OCI-LY1 (cell line): Measurements from ENCODE around the gene MEGF8.

ENCODE experiments used
- H2AFZ ChIP-seq: fragments of 200-600 bp; sonication (generic), shearing (Covaris generic); 2 replicates; pipeline ENCODE4 v1.6.0; 2014; ENCODE audit warnings: antibody characterized with exemption, mild to moderate bottlenecking, low read length
- H3F3A ChIP-seq: fragments of 200-600 bp; sonication (generic), shearing (Covaris generic); 2 replicates; pipeline ENCODE4 v1.6.0; 2014; ENCODE audit warnings: mild to moderate bottlenecking, antibody characterized with exemption, low read length, moderate library complexity; ENCODE audit not compliant: insufficient read depth
- H3K27ac ChIP-seq: fragments of 200-600 bp; sonication (generic); 2 replicates; pipeline ENCODE4 v1.5.1; 2014; ENCODE audit warnings: low read length, mixed run types, mild to moderate bottlenecking, low read depth; ENCODE audit not compliant: poor library complexity, severe bottlenecking
- H3K27me3 ChIP-seq: fragments of 200-600 bp; sonication (generic); 2 replicates; pipeline ENCODE4 v1.6.0; 2014; ENCODE audit warnings: antibody characterized with exemption, mild to moderate bottlenecking, low read length, moderate library complexity; ENCODE audit not compliant: insufficient read depth
- H3K36me3 ChIP-seq: fragments of 200-600 bp; sonication (generic); 2 replicates; pipeline ENCODE4 v1.6.1; 2014; ENCODE audit warnings: mild to moderate bottlenecking, antibody characterized with exemption, low read length, moderate library complexity, mixed read lengths; ENCODE audit not compliant: insufficient read depth
- H3K4me1 ChIP-seq: fragments of 200-600 bp; sonication (generic); 2 replicates; pipeline ENCODE4 v1.5.1; 2014; ENCODE audit warnings: mild to moderate bottlenecking, low read length, moderate library complexity; ENCODE audit not compliant: insufficient read depth, severe bottlenecking
- H3K4me2 ChIP-seq: fragments of 200-600 bp; sonication (generic), shearing (Covaris generic); 2 replicates; pipeline ENCODE4 v1.6.1; 2014; ENCODE audit warnings: low read length
- H3K4me3 ChIP-seq: fragments of 200-600 bp; sonication (generic); 2 replicates; pipeline ENCODE4 v1.5.1; 2014; ENCODE audit warnings: low read length, low read depth, mild to moderate bottlenecking, mixed read lengths; ENCODE audit not compliant: poor library complexity, severe bottlenecking
- H3K79me2 ChIP-seq: fragments of 200-600 bp; shearing (Covaris generic); 2 replicates; pipeline ENCODE4 v1.6.1; 2016; ENCODE audit warnings: mixed run types, low read length, mixed read lengths; ENCODE audit not compliant: insufficient read depth
- H3K9ac ChIP-seq: fragments of 200-600 bp; sonication (generic), shearing (Covaris generic); 2 replicates; pipeline ENCODE4 v1.6.1; 2014; ENCODE audit warnings: mild to moderate bottlenecking, low read length, mixed read lengths
- H3K9me2 ChIP-seq: fragments of 200-600 bp; sonication (generic), shearing (Covaris generic); 2 replicates; pipeline ENCODE4 v1.6.1; 2014; ENCODE audit warnings: low read depth, mild to moderate bottlenecking, low read length, mixed read lengths
- H3K9me3 ChIP-seq: fragments of 200-600 bp; shearing (Covaris generic); 2 replicates; pipeline ENCODE4 v1.6.1; 2014; ENCODE audit warnings: low read length, mixed read lengths
- H4K20me1 ChIP-seq: fragments of 200-600 bp; sonication (generic), shearing (Covaris generic); 2 replicates; pipeline ENCODE4 v1.6.0; 2016; ENCODE audit warnings: mild to moderate bottlenecking, low read length; ENCODE audit not compliant: insufficient read depth
- EZH2 ChIP-seq: fragments of 200-600 bp; sonication (generic), shearing (Covaris generic); IDR thresholded peaks from 2 replicates; pipeline ENCODE4 v1.8.0; 2017; ENCODE audit warnings: borderline replicate concordance, mixed run types, mild to moderate bottlenecking, antibody characterized with exemption, low read length, moderate library complexity, mixed read lengths
- TF ChIP-seq, protein P1 (sequence below): fragments of 200-600 bp; sonication (generic), shearing (Covaris generic); IDR thresholded peaks from 2 replicates; pipeline ENCODE4 v1.5.1; 2017; ENCODE audit warnings: mild to moderate bottlenecking, antibody characterized with exemption, low read length, moderate library complexity, mixed read lengths

MEGF8 gene

GRCh38 chr19:42306646-42307045 lies 18.8 kb upstream of the MEGF8 start:
- H3K9me2 ChIP-seq, result no peaks in the 10 kb centered on the region
- H3K27ac ChIP-seq, result no peak overlapping the region
- no peak overlapping the region for H2AFZ ChIP-seq
- TF ChIP-seq, protein P1, sequence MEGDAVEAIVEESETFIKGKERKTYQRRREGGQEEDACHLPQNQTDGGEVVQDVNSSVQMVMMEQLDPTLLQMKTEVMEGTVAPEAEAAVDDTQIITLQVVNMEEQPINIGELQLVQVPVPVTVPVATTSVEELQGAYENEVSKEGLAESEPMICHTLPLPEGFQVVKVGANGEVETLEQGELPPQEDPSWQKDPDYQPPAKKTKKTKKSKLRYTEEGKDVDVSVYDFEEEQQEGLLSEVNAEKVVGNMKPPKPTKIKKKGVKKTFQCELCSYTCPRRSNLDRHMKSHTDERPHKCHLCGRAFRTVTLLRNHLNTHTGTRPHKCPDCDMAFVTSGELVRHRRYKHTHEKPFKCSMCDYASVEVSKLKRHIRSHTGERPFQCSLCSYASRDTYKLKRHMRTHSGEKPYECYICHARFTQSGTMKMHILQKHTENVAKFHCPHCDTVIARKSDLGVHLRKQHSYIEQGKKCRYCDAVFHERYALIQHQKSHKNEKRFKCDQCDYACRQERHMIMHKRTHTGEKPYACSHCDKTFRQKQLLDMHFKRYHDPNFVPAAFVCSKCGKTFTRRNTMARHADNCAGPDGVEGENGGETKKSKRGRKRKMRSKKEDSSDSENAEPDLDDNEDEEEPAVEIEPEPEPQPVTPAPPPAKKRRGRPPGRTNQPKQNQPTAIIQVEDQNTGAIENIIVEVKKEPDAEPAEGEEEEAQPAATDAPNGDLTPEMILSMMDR, result no peak
- TF ChIP-seq EZH2, result no peak
- no peaks in the 10 kb centered on the region; the same call in 1 of the 2 replicates for H3K36me3 ChIP-seq
- H3K27me3 ChIP-seq, result no peaks in the 10 kb centered on the region
- no peaks in the 10 kb centered on the region for H3K9me3 ChIP-seq
- H3K4me2 ChIP-seq, result no peak overlapping the region
- H3K4me1 ChIP-seq, result peaks cover 9% of the 10 kb centered on the region
- no peaks in the 10 kb centered on the region for H3F3A ChIP-seq
- no peaks in the 10 kb centered on the region for H3K79me2 ChIP-seq
- H3K9ac ChIP-seq, result no peak overlapping the region
- no peaks in the 10 kb centered on the region for H4K20me1 ChIP-seq
- no peak overlapping the region for H3K4me3 ChIP-seq

- TF ChIP-seq EZH2, result no peak
- TF ChIP-seq, protein P1, result no peak
- H3K9me3 ChIP-seq, result no peaks in the 10 kb centered on the region
- H3K9ac ChIP-seq, result no peak overlapping the region
- H4K20me1 ChIP-seq, result no peaks in the 10 kb centered on the region
- H3K79me2 ChIP-seq, result no peaks in the 10 kb centered on the region
- no peaks in the 10 kb centered on the region for H3K9me2 ChIP-seq
- H3K27ac ChIP-seq, result no peak overlapping the region
- H3K27me3 ChIP-seq, result no peaks in the 10 kb centered on the region
- H3F3A ChIP-seq, result no peaks in the 10 kb centered on the region
- H3K4me3 ChIP-seq, result no peak overlapping the region
- H3K36me3 ChIP-seq, result no peaks in the 10 kb centered on the region; the same call in 1 of the 2 replicates
- no peak overlapping the region for H3K4me2 ChIP-seq
- peaks cover 12% of the 10 kb centered on the region for H3K4me1 ChIP-seq
- no peak overlapping the region for H2AFZ ChIP-seq
These were observed 15.7 kb upstream of the MEGF8 start for GRCh38 chr19:42309686-42310085.

DNA sequence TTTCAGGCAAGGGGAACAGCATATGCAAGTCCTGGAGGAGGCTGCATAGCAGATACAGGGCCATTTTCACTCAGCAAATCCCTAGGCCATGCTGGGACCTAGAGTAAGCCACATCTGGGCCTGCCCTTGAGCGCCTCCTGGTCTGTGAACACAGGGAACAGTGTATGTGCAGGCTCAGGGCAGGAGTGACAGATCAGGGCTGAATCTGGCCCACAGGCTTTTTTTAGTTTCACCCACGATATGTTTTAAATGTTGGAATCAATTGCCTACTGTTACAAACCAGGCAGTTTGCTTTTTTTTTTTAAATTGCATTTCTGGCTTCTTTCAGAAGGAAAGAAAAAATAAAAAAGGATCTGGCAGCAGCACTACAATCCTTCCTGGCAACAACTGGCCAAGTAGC lies 13.8 kb upstream of the MEGF8 start:
- Histone ChIP-seq H3K9ac (no peak overlapping the region), H3K9me2 (no peaks in the 10 kb centered on the region), H3K27me3 (no peaks in the 10 kb centered on the region), H3K79me2 (no peaks in the 10 kb centered on the region), H3K9me3 (no peaks in the 10 kb centered on the region), H3K4me2 (no peak overlapping the region), H3K27ac (no peak overlapping the region), H3K36me3 (no peaks in the 10 kb centered on the region; the same call in 1 of the 2 replicates), H3K4me3 (no peak overlapping the region), H2AFZ (no peak overlapping the region), H3K4me1 (peaks cover 16% of the 10 kb centered on the region), H4K20me1 (no peaks in the 10 kb centered on the region), H3F3A (no peaks in the 10 kb centered on the region)
- TF ChIP-seq EZH2, result no peak
- TF ChIP-seq, protein P1, result peak; percentile 34; the same call in 1 of the 2 replicates
